Neutrophil (primary cell): ENCODE measurements around the gene MGMT.

Experiments used
- H3K27ac ChIP-seq: fragments of 200-600 bp; sonication (generic); 2 replicates; pipeline ENCODE4 v1.5.1; 2016; ENCODE audit warnings: mild to moderate bottlenecking, moderate library complexity
- H3K27me3 ChIP-seq: fragments of 200-600 bp; sonication (generic); 2 replicates; pipeline ENCODE4 v1.6.0; 2016; ENCODE audit warnings: mild to moderate bottlenecking
- H3K36me3 ChIP-seq: fragments of 200-600 bp; sonication (generic); 2 replicates; pipeline ENCODE4 v1.5.1; 2017
- H3K4me1 ChIP-seq, 2 experiments: fragments of 200-600 bp in 1 of 2; sonication (generic) in 1 of 2; 1 replicate in 1 of 2; 2 replicates in 1 of 2; pipeline versions ENCODE4 v1.5.1 to v1.6.1; 2013 to 2016; ENCODE audit warnings: low read depth in 1 of 2, low read length in 1 of 2, mild to moderate bottlenecking in 1 of 2, moderate library complexity in 1 of 2; ENCODE audit not compliant: control insufficient read depth in 1 of 2, insufficient read depth in 1 of 2
- H3K4me3 ChIP-seq, 2 experiments: fragments of 200-600 bp in 1 of 2; sonication (generic) in 1 of 2; 1 replicate in 1 of 2; 2 replicates in 1 of 2; pipeline ENCODE4 v1.5.1; 2013 to 2016; ENCODE audit warnings: low read depth in 1 of 2, low read length in 1 of 2, mild to moderate bottlenecking in 1 of 2, moderate library complexity in 1 of 2
- H3K9me3 ChIP-seq: fragments of 200-600 bp; sonication (generic); 2 replicates; pipeline ENCODE4 v1.5.1; 2016
- TF ChIP-seq, protein P1 (sequence below): fragments of 200-600 bp; sonication (generic); IDR thresholded peaks from 2 replicates; pipeline ENCODE4 v1.5.1; 2016; ENCODE audit warnings: antibody characterized with exemption

The MGMT gene

DNA sequence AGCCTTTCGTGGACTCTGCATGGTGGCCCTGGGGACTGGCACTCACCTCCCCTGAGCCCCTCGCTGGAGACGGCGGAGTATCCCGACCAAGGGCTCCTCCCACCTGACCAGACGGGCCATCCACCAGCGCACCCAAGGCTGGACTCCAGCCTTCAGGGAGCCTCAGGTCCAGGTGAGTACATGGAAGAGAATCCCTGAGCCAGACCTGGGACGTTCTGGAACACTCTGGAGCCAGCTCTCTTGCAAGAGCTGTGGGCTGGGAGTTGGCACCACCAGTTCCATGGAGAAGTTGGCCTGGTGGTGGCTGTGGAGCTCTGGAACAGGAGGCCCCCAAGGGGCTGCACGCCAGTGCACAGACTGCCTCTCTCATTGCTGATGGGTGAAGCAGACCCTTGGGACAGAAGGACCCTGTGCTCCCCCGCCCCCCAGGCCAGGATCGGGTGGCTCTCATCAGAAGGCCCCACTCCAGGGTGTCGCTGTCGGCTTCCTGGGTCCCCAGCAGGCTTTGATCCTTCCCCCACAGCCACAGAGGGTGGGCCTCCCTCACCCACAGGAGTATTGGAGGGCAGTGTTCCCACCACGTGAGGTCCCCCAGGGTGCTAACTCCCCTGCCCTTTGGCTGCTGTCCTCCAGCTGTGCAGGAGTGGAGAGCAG is 307.2 kb downstream of the MGMT start:
- H3K36me3 ChIP-seq, result no peaks in the 10 kb centered on the region
- TF ChIP-seq, protein P1, sequence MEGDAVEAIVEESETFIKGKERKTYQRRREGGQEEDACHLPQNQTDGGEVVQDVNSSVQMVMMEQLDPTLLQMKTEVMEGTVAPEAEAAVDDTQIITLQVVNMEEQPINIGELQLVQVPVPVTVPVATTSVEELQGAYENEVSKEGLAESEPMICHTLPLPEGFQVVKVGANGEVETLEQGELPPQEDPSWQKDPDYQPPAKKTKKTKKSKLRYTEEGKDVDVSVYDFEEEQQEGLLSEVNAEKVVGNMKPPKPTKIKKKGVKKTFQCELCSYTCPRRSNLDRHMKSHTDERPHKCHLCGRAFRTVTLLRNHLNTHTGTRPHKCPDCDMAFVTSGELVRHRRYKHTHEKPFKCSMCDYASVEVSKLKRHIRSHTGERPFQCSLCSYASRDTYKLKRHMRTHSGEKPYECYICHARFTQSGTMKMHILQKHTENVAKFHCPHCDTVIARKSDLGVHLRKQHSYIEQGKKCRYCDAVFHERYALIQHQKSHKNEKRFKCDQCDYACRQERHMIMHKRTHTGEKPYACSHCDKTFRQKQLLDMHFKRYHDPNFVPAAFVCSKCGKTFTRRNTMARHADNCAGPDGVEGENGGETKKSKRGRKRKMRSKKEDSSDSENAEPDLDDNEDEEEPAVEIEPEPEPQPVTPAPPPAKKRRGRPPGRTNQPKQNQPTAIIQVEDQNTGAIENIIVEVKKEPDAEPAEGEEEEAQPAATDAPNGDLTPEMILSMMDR, result no peak
- H3K4me3 ChIP-seq, result no peak overlapping the region
- no peaks in the 10 kb centered on the region for H3K27me3 ChIP-seq
- H3K4me1 ChIP-seq, result peaks cover 14 to 17% of the 10 kb centered on the region in 2 experiments
- no peaks in the 10 kb centered on the region for H3K9me3 ChIP-seq
- H3K27ac ChIP-seq, result no peak overlapping the region

DNA sequence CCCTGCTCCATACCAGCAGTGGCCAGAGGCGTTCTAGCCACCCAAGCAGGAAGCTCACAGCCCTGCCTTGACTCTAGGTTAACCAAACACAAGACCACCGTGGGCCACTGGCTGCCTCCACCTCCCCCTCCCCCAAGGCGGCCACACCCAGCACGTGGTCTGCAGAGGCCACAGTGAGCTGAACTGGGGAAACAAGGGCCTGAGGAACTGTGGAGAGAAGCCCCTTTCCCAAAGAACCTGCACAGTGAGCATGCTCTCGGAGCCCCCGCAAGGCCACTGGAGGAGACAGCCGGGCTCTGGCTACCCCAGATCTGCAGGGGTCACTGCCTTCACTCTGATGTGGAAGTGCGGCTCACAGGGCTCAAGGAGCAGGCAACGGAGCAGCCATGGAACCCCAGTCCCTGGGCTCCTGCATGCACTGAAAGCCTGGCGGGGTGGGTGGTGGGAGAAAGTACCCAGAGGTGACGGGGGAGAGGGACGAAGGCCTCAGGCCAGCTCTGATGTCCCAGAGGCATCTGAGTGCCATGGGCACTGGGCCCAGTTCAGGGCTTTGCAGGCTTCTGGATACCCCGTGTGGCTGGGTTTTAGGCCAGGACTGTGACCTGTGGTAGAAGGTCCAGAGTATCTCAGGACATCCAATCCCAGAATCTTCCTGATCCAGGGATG is 307.8 kb downstream of the MGMT start:
- TF ChIP-seq, protein P1, result no peak
- Histone ChIP-seq H3K4me3 (no peak overlapping the region), H3K27ac (no peak overlapping the region), H3K9me3 (no peaks in the 10 kb centered on the region), H3K36me3 (no peaks in the 10 kb centered on the region), H3K4me1 (peaks cover 7 to 10% of the 10 kb centered on the region in 2 experiments), H3K27me3 (no peaks in the 10 kb centered on the region)

DNA sequence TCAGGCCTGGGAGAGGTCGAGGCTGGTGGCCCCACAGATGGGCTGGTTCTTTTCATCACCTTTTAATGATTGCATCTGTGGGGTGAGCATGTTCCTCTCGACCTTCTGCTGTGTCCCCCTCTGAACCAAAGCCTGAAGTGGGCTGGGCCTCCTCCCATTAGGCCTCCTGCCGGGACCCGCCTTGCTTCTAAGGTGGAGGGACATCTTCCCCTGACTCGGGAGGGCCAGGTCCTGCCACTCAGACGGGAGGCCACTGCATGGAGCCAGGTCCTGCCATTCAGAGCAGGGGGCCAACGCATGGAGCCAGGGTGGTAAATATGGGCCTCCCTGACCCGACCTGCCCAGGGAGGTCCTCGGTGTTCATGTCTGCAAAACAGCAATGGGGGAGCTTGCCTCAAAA is 308.6 kb downstream of the MGMT start:
- no peak overlapping the region for H3K4me3 ChIP-seq
- no peaks in the 10 kb centered on the region for H3K27me3 ChIP-seq
- H3K9me3 ChIP-seq, result no peaks in the 10 kb centered on the region
- peaks cover 0 to 2% of the 10 kb centered on the region in 2 experiments for H3K4me1 ChIP-seq
- H3K27ac ChIP-seq, result no peak overlapping the region
- no peaks in the 10 kb centered on the region for H3K36me3 ChIP-seq
- TF ChIP-seq, protein P1, result no peak

DNA sequence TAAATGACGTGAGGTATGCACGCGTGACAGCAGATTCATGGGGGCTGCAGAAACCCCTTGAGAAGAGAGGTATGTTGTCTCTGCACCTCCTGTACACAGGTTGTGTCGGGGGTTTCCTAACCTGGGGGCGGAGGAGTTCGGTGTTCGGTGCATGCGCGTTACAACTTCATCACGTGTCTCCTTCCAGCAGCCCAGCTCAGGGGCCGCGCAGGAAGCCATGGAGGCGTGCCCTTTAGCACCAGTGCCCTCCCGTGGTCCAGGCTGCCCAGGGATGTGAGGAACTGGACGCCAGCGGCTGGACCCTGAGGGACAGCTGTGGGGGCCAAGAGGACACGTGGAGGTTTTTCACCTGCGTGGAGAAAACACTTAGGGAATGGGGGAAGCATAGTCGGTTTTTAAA is 310.6 kb downstream of the MGMT start:
- Histone ChIP-seq H3K27ac (no peak overlapping the region), H3K4me3 (no peak overlapping the region), H3K9me3 (no peaks in the 10 kb centered on the region), H3K4me1 (no peaks in the 10 kb centered on the region), H3K27me3 (no peaks in the 10 kb centered on the region), H3K36me3 (no peaks in the 10 kb centered on the region)
- TF ChIP-seq, protein P1, result no peak

DNA sequence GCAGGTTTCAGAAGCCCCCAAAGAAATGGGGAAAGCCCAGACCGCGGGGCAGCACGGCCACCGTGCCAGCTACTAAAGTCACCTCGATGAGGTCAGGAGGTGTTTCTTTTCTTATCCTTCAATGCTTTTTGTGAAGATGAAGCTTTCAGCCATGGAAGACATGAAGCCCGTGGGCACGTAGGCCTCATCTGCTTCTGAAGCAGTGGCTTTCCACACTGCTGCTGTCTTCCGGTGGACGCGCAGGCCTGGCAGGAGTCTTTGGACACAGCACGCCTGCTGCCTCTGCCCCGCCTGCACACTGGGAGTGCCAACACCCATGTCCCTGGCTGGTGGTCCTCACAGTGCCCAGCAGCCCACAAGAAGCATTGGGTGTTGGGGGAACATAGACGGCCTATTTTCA is 311.5 kb downstream of the MGMT start:
- Histone ChIP-seq H3K27ac (no peak overlapping the region), H3K4me3 (no peak overlapping the region), H3K9me3 (no peaks in the 10 kb centered on the region), H3K27me3 (no peaks in the 10 kb centered on the region), H3K36me3 (no peaks in the 10 kb centered on the region), H3K4me1 (no peaks in the 10 kb centered on the region)
- TF ChIP-seq, protein P1, result no peak
